ENCODE measurements around the gene COL4A4.

GRCh38 chr2:226977775-226978190, 186.2 kb downstream of the COL4A4 start:
- TF ChIP-seq CEBPB (IDR thresholded peaks at IDR 0.05; ENCODE audit: low read depth, low read length) (no peak), RAD21 (IDR thresholded peaks at IDR 0.05; ENCODE audit: low read length) (no peak), CTCF (conservative IDR thresholded peaks at IDR 0.05; ENCODE audit: low read depth, low read length) (no peak), POLR2A (IDR thresholded peaks at IDR 0.05; ENCODE audit: low read depth, low read length) (no peak)
